ENCODE measurements around the gene MFSD11.
A peak's percentile ranks its signal among the peaks of the same experiment; 100 is the strongest.
"Not testable (repeated sequence)": the region's sequence is repeated elsewhere in the genome, so short reads cannot be mapped to it uniquely, and the experiment has no call there.

The MFSD11 gene

DNA sequence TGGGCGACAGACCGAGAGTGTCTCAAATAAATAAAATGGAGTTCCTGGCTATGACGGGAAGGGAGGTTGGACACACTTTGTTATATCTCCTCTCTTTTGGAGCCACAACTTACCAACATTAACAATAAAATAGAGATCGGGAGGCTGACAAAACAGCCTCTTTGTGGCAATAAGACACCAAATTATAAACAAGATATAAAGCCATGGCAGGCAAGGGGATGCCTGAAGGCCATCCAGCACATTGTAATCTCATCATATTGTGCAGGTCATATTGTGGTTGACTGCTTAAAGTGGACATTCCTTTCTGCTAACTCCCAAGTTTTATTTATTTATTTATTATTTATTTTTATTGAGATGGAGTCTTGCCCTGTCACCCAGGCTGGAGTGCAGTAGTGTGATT, 70.4 kb downstream of the MFSD11 start:
- H3K4me3 ChIP-seq (ENCODE audit: low read length) = no peak overlapping the region
- no peak for DNase-seq (ENCODE audit: low read depth)

DNA sequence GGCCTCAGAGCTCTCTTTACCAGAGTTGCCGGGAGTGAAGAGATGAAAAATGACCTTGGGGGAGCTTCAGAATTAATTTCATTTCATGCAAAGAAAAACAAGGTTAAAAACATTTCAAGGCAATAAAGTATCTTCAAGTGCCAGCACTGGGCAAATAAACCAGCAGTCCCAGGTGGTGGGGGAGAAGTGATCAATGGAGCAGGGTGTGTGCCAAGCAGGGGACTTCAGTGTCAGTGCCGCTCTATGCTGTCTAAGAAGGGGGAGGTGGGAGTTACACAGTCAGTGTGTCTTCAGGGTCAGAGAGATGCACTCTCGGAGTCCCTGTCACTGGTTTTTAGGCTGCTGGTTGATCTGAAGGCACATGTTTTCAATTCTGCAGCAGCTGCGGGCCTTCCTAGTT, 73.0 kb downstream of the MFSD11 start:
- H3K4me3 ChIP-seq (ENCODE audit: low read length) = no peak overlapping the region
- TF ChIP-seq, protein P1, sequence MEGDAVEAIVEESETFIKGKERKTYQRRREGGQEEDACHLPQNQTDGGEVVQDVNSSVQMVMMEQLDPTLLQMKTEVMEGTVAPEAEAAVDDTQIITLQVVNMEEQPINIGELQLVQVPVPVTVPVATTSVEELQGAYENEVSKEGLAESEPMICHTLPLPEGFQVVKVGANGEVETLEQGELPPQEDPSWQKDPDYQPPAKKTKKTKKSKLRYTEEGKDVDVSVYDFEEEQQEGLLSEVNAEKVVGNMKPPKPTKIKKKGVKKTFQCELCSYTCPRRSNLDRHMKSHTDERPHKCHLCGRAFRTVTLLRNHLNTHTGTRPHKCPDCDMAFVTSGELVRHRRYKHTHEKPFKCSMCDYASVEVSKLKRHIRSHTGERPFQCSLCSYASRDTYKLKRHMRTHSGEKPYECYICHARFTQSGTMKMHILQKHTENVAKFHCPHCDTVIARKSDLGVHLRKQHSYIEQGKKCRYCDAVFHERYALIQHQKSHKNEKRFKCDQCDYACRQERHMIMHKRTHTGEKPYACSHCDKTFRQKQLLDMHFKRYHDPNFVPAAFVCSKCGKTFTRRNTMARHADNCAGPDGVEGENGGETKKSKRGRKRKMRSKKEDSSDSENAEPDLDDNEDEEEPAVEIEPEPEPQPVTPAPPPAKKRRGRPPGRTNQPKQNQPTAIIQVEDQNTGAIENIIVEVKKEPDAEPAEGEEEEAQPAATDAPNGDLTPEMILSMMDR (conservative IDR thresholded peaks at IDR 0.05; ENCODE audit: low read depth, low read length) = no peak
- no peak for DNase-seq (ENCODE audit: low read depth)

More for the DNA sequence above, 70.4 kb downstream of the MFSD11 start:
- TF ChIP-seq, protein P1 (conservative IDR thresholded peaks at IDR 0.05; ENCODE audit: low read depth, low read length) = no peak

DNA sequence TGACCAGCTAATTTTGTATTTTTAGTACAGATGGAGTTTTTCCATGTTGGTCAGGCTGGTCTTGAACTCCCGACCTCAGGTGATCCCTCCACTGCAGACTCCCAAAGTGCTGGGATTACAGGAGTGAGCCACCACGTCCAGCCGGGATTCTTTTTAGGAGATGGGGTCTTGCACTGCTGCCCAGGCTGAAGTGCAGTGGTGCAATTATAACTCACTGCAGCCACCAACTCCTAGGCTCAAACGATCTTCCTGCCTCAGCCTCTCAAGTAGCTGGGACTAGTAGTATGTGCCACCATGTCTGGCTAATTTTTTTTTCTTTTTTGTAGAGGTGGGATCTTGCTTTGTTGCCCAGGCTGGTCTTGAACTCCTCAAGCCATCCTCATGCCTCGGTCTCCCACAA, 73.9 kb downstream of the MFSD11 start:
- DNase-seq (ENCODE audit: low read depth) = no peak
- TF ChIP-seq, protein P1 (conservative IDR thresholded peaks at IDR 0.05; ENCODE audit: low read depth, low read length) = no peak
- no peak overlapping the region for H3K4me3 ChIP-seq (ENCODE audit: low read length)

DNA sequence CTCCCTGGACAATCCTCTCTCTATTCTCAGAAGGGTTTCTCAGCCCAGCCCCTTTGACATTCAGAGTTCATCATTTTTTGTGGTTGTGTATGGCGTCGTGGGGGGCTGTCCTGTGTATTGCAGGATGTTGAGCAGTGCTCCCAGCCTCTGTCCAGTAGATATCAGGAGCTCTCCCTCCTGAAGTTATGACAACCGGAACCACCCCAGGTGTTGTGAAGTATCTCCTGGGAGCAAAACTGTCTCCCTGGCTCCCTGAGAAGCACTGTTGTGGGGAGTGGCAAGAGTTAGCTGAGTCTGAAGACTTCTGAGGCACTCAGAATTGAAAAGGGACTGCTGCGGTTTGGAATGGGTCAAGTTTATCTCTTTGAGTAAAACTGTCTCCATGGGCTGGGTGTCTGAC, 74.3 kb downstream of the MFSD11 start:
- no peak overlapping the region for H3K4me3 ChIP-seq (ENCODE audit: low read length)
- DNase-seq (ENCODE audit: low read depth) = no peak
- TF ChIP-seq, protein P1 (conservative IDR thresholded peaks at IDR 0.05; ENCODE audit: low read depth, low read length) = no peak

DNA sequence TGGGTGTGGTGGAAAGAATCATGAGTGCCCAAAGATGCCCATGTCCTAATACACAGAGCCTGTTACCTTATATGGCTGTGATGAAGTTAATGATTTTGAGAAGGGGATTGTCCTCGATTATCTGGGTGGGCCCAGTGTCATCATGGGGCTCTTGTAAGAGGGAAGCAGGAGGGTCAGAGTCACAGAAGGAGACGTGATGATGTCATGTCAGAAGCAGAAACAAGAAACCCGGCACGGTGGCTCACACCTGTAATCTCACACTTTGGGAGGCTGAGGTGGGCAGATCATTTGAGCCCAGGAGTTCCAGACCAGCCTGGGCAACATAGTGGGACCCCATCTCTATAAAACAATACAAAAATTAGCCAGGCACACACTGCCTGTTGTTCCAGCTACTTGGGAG, 75.0 kb downstream of the MFSD11 start:
- TF ChIP-seq, protein P1 (conservative IDR thresholded peaks at IDR 0.05; ENCODE audit: low read depth, low read length) = no peak
- H3K4me3 ChIP-seq (ENCODE audit: low read length) = no peak overlapping the region
- no peak for DNase-seq (ENCODE audit: low read depth)

DNA sequence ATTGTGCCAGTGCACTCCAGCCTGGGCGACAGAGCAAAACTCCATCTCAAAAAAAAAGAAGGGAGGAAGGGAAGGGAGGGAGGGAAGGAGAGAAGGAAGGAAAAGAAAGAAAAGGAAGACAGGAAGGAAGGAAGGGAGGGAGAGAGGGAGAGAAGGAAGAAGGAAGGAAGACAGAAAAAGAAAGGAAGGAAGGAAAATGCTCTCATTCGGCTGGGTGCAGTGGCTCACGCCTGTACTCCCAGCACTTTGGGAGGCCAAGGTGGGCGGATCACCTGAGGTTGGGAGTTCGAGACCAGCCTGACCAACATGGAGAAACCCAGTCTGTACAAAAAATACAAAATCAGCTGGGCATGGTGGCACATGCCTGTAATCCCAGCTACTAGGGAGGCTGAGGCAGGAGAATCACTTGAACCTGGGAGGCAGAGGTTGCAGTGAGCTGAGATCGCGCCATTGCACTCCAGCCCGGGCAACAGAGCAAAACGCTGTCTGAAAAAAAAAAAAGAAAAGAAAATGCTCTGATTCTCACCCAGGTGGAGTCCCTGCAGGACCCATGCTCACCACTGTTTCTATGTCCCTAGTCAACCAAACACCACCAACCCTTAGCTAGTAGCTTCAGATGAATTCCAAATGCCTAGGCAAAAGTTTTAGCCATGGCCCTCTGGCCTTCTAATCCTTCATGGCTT, 78.1 kb downstream of the MFSD11 start:
- DNase-seq (ENCODE audit: low read depth); H3K4me3 ChIP-seq (ENCODE audit: low read length): not testable (repeated sequence)

DNA sequence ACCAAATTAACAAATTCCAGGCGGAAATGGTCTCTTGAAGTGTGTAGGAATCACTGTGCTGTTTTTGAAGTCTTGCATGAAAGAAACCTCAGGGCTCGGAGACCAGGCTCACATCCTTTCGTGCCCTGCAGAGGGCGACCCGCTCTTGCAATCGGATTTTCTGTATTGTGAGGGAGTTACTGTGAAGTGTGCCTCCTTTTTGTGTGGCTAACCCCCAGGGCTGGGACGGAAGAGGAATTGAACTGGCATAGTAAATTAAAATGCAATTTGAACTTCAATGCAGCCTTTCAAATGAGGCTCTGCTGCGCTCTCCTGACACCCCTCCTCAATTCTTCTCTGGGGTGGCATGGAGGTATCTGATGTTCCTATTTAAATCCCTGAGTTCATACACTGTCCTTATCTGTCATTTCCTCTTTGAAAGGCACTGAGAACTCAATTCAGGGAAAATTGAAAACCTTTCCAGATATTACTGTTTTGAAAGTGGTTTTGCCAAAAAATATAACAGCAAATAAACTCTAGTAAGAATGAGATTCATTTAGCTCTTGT, 78.7 kb downstream of the MFSD11 start:
- TF ChIP-seq, protein P1 (conservative IDR thresholded peaks at IDR 0.05; ENCODE audit: low read depth, low read length) = peak; percentile 82
- no peak overlapping the region for H3K4me3 ChIP-seq (ENCODE audit: low read length)
- DNase-seq (ENCODE audit: low read depth) = no peak
